ENCODE measurements around the gene TOGARAM2. TPM values are rescaled to one million over a fixed set of nuclear protein-coding genes. Genes with fewer than 3 reads are reported as not detected.

Gene TOGARAM2
- total and polyA plus RNA-seq, 8 donors = 0.43 to 3.5 (median 0.89) TPM; not detected in 1

GRCh38 chr2:29005331-29005730, 24.2 kb downstream of the TOGARAM2 start:
- DNase-seq = no peak
- WGBS, 5 donors = 68 to 92% (median 74%) methylated on average over 7 of the region's 7 CpGs
- intact Hi-C loops (cut with DNase I; ENCODE audit: low total_unique reads) = no loop called here

GRCh38 chr2:29006092-29006979, 25.2 kb downstream of the TOGARAM2 start:
- 62 to 82% (median 70%) methylated on average over 12 of the region's 12 CpGs for WGBS, 5 donors
- Histone ChIP-seq H3K4me3 (no peak overlapping the region), H3K9me3 (no peaks in the 10 kb centered on the region), H3K4me1 (peaks cover 6 to 13% (median 12%) of the 10 kb centered on the region in 4 donors), H3K27ac (no peak overlapping the region), H3K27me3 (no peaks in the 10 kb centered on the region), H3K36me3 (no peaks in the 10 kb centered on the region)
- DNase-seq = no peak
- no peak for TF ChIP-seq POLR2AphosphoS5 (IDR thresholded peaks at IDR 0.05)
- TF ChIP-seq CTCF (IDR thresholded peaks at IDR 0.05) = no peak
- TF ChIP-seq EP300 (IDR thresholded peaks at IDR 0.05) = no peak
- no peak for TF ChIP-seq POLR2A (IDR thresholded peaks at IDR 0.05)
- intact Hi-C loops (cut with DNase I; ENCODE audit: low total_unique reads) = no loop called here

More at GRCh38 chr2:29005331-29005730, 24.2 kb downstream of the TOGARAM2 start:
- H3K36me3 ChIP-seq = no peaks in the 10 kb centered on the region
- H3K27ac ChIP-seq = no peak overlapping the region
- H3K4me1 ChIP-seq = peaks cover 0 to 3% (median 2%) of the 10 kb centered on the region in 4 donors
- TF ChIP-seq POLR2AphosphoS5 (IDR thresholded peaks at IDR 0.05) (no peak), CTCF (IDR thresholded peaks at IDR 0.05) (no peak), POLR2A (IDR thresholded peaks at IDR 0.05) (no peak), EP300 (IDR thresholded peaks at IDR 0.05) (no peak)
- H3K9me3 ChIP-seq = no peaks in the 10 kb centered on the region
- no peak overlapping the region for H3K4me3 ChIP-seq
- H3K27me3 ChIP-seq = no peaks in the 10 kb centered on the region

- no peak overlapping the region for H3K27ac ChIP-seq
- no peak for TF ChIP-seq POLR2AphosphoS5 (IDR thresholded peaks at IDR 0.05)
- no peak for TF ChIP-seq POLR2A (IDR thresholded peaks at IDR 0.05)
- TF ChIP-seq CTCF (IDR thresholded peaks at IDR 0.05) = no peak
- no peak for TF ChIP-seq EP300 (IDR thresholded peaks at IDR 0.05)
- H3K9me3 ChIP-seq = no peaks in the 10 kb centered on the region
- H3K4me1 ChIP-seq = peaks cover 12 to 19% (median 18%) of the 10 kb centered on the region in 4 donors
- WGBS, 5 donors = 83 to 93% (median 85%) methylated on average over 2 of the region's 2 CpGs
- H3K4me3 ChIP-seq = no peak overlapping the region
- H3K36me3 ChIP-seq = no peaks in the 10 kb centered on the region
- intact Hi-C loops (cut with DNase I; ENCODE audit: low total_unique reads) = no loop called here
- H3K27me3 ChIP-seq = no peaks in the 10 kb centered on the region
- no peak for DNase-seq
These were observed 25.8 kb downstream of the TOGARAM2 start for GRCh38 chr2:29006980-29007301.

GRCh38 chr2:29009270-29009669, 28.2 kb downstream of the TOGARAM2 start:
- H3K27me3 ChIP-seq = no peaks in the 10 kb centered on the region
- WGBS, 5 donors = 82 to 91% (median 87%) methylated on average over 8 to 9 of the region's 9 CpGs
- intact Hi-C loops (cut with DNase I; ENCODE audit: low total_unique reads) = no loop called here
- H3K36me3 ChIP-seq = no peaks in the 10 kb centered on the region
- H3K27ac ChIP-seq = peak overlapping the region in 3 of 5 donors; percentile 67 to 79 (median 68)
- peaks cover 23 to 41% (median 30%) of the 10 kb centered on the region in 4 donors for H3K4me1 ChIP-seq
- no peak for DNase-seq
- no peak overlapping the region for H3K4me3 ChIP-seq
- no peaks in the 10 kb centered on the region for H3K9me3 ChIP-seq
- no peak for TF ChIP-seq CTCF (IDR thresholded peaks at IDR 0.05)
- TF ChIP-seq POLR2AphosphoS5 (IDR thresholded peaks at IDR 0.05) = no peak
